Measurements from ENCODE around the gene INHA.
A peak's percentile ranks its signal among the peaks of the same experiment; 100 is the strongest.

Gene INHA

DNA sequence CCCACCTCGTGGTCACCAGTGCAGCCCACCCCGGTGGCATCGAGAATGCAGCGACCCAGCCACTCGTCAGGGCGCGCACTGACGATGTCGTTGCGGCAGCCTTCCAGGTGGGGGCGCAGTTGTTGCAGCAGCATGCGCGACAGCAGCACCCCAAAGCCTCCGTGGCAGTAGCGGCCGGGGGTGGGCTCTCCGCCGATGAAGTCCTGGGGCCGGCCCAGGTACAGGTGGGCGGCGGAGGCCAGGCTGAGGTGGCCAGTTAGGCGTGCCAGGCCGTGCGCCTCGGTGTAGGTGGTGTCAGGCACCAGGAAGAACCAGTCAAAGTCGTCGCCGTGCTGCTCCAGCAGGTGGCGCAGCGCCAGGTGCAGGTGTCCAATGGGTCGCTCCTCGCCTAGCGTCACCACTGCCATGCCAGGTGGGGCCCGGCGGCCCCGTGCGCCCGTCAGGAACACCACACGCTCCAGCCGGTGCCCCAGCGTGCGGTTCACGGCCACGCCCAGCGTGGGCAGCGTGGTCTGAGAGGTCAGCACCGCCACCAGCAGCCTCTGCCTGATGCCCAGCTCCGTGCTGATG, 30.4 kb upstream of the INHA start:
- DNase-seq, result peak; percentile 93

GRCh38 chr2:219542931-219543595, 29.0 kb upstream of the INHA start:
- DNase-seq, result no peak

DNA sequence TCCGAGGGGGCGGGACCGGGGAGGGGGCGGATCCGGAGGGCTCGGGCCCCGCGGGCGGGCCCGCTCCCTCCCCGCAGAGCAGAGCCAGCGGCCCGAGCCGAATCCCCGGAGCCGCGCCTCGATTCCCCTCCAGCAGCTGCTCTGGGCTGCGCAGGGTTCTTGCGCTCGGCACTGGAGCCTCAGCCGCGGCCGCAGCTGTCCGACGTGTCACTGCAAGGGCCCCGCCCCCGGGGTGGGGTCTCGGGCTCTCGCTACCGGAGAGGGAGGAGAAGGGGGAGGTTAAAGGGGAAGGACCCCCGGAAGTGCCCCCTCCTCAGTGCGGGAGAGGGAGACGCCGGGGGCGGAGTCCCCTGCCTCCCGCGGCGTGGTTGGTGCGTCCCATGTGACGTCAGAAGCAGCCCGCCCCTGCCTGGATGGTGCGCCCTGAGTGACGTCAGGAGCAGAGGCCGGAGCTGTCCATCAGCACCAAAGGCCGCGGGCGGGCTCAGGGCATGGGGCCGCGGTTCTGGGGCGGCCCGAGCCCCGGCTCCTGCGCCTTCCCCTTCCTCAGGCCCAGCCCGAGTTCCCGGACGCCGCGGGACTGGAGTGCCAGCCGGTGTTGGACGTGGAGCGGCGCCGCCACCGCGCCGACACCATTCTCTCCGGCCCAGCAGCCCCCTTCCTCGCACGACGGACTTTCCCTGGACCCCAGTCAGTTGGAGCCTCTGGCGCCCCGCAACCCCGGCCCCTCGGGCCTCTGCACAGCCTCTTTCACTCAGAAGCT, 28.3 kb upstream of the INHA start, which contains the start of the genes CHPF and TMEM198:
CHPF (minus strand) TSS at position 214 of the 763 bp plus-strand sequence. CDS start 271 bp downstream, outside the sequence.
TMEM198 (plus strand) TSS at position 433 of the 763 bp plus-strand sequence. CDS start 700 bp downstream, outside the sequence.
- DNase-seq, result peak; percentile 96

DNA sequence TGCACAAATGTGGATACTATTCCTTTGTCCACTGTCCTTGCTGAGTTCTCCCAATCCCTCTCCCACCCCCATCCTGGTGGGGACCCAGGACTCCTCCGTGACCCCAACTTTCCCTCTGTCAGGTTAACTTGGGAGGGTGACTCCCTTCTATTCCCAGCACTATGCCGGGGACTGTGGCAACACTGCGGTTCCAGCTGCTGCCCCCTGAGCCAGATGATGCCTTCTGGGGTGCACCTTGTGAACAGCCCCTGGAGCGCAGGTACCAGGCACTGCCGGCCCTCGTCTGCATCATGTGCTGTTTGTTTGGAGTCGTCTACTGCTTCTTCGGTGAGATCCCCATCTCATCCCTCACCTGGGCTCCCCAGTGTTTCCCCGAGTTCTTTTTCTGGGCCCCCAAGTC, 27.5 kb upstream of the INHA start:
- no peak for DNase-seq

- no peak for DNase-seq
Measured at GRCh38 chr2:219545295-219545942, 26.7 kb upstream of the INHA start.

- no peak for DNase-seq
Measured at GRCh38 chr2:219545943-219546352, 26.2 kb upstream of the INHA start.

GRCh38 chr2:219547621-219548020, 24.5 kb upstream of the INHA start:
- DNase-seq, result no peak

GRCh38 chr2:219548990-219549389, 23.1 kb upstream of the INHA start:
- DNase-seq, result no peak

GRCh38 chr2:219549619-219550018, 22.5 kb upstream of the INHA start:
- DNase-seq, result no peak

DNA sequence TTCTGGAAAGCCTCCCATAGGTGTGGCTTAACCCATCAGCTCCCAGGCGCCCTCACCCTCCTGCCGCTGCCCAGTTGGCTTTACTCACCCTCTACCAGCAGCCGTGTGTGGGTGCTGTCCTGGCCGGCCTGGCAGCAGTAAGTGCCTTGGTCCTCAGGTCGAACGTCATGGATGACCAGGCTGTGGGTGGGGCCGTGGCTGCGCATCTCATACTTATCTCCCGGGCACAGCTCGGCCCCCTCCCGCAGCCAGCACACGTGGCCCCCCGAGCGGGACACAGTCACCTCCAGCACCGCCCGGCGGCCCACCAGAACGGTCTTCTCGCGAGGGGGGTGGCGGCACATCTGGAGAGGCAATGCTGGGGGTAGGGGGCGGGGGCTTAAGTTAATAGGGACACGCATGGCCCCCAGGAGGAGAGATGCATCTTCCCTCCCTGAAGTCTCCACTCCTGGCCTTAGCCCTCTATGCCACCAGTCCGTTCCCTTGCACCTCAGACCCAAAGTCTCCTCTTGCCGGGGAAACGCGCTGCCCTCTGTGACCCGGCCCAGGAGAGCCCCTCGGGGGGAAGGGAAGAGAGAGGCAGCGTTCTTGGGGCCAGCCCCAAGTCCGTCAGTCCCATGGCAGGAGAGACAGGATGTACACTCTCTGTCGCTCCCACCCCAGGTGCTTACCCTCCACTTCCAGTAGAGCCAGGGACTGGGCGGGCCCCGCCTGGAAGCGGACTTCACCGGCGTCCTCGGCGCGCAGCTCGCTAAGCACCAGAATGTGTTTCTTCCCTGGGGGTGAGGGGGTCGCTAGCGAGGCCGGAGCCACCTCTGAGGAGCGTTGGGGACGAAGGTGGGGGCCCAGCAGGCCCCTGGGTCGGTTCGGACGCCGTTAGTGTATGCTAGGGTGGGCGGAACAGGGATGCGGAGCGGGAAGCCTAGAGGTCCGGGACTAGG, 20.4 kb upstream of the INHA start:
- no peak for DNase-seq

- DNase-seq, result peak; percentile 86
Measured at GRCh38 chr2:219552382-219553167, 19.5 kb upstream of the INHA start.

DNA sequence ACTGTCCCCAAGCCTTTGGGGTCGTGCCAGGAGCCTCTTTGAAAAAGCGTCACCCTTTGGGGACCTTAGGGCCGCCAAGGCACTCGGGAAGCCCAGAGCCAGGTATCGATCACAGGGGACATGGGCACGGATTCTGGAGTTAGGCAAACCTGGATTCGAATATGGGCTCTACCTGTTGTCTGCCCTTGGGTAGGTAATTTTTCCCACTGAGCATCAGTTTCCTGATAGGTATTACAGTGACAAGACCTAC, 19.0 kb upstream of the INHA start:
- DNase-seq, result no peak

GRCh38 chr2:219553463-219553963, 18.6 kb upstream of the INHA start:
- no peak for DNase-seq

GRCh38 chr2:219554350-219554749, 17.8 kb upstream of the INHA start:
- DNase-seq, result no peak

GRCh38 chr2:219555956-219556355, 16.2 kb upstream of the INHA start:
- no peak for DNase-seq

- no peak for DNase-seq
Measured at GRCh38 chr2:219556413-219556812, 15.7 kb upstream of the INHA start.

- DNase-seq, result no peak
Measured at GRCh38 chr2:219557320-219557719, 14.8 kb upstream of the INHA start.

DNA sequence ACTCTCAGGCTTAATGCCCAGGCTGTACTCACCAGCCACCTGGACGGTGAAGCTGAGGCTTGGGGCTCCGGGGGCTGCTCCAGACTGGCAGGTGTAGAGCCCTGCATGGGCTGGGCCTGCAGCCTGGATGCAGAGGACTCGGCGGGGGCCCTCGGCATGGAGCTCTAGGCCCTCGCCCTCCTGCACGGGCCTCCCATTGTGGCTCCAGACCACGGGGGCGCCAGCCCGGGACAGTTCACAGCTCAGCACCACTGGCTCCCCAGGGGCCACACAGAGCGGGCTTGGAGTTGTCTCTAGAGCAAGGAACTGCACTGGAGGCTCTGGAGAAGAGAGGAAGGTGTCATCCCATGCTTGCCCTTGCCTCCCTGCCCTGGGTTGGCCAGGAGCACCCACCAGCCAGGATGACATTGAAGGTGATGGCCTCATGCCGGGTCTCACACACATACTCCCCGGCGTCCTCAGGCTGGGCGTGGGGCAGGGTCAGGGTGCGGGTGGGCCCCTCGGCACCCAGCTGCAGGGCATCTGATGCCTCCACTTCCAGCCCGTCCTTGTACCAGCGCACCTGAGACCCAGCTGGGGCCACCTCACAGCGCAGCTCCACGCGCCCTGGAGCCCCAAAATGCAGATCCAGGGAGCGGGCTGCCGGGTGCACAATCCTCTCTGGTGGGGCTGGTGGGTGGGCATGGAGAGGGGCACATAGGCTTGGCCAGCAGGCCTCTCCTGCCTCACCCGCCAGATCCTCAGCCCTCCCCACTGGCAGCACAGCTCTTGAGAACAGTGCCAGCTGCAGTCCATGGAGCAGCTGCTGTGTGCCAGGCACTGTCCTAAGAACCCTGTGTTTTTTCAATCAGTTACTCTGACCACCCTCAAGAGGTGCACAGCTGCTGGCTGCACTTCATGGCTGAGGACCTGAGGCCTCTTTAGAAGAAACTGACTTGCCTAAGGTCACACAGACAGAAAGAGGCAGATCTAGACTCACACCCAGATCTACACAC, 14.0 kb upstream of the INHA start:
- no peak for DNase-seq

- no peak for DNase-seq
Measured at GRCh38 chr2:219559156-219559915, 12.8 kb upstream of the INHA start.
